ENCODE results near the gene MED12L.

The MED12L gene

GRCh38 chr3:151350656-151351055, 265.2 kb downstream of the MED12L start:
- Histone ChIP-seq H3K56ac (ENCODE audit: low read length) (no peak overlapping the region), H3K4me3 (ENCODE audit: low read length) (no peak overlapping the region), H4K8ac (ENCODE audit: low read depth, low read length) (no peak overlapping the region), H3K9ac (ENCODE audit: low read length) (no peak overlapping the region), H3K36me3 (ENCODE audit: control insufficient read depth, insufficient read depth, low read length) (no peaks in the 10 kb centered on the region), H3K4ac (ENCODE audit: low read depth, low read length) (no peak overlapping the region), H3K4me1 (ENCODE audit: control insufficient read depth, low read depth, low read length) (peaks cover 7% of the 10 kb centered on the region), H3K79me1 (ENCODE audit: low read length) (no peaks in the 10 kb centered on the region), H3K23ac (ENCODE audit: low read length) (no peak overlapping the region), H2AK5ac (ENCODE audit: low read length) (no peak overlapping the region), H4K5ac (ENCODE audit: low read length) (no peak overlapping the region), H3K27ac (ENCODE audit: low read depth, low read length) (no peak overlapping the region), H2BK120ac (ENCODE audit: low read depth, low read length) (no peak overlapping the region), H2BK5ac (ENCODE audit: low read length) (no peak overlapping the region), H3K18ac (ENCODE audit: low read length) (no peak overlapping the region), H3K4me2 (ENCODE audit: low read length) (no peak overlapping the region), H2BK15ac (replicated peaks; ENCODE audit: low read depth) (no peak overlapping the region), H3K79me2 (ENCODE audit: control insufficient read depth, insufficient read depth, low read length) (no peaks in the 10 kb centered on the region), H3K27me3 (ENCODE audit: insufficient read depth, low read length, poor library complexity) (no peaks in the 10 kb centered on the region)
- no CpG with 5 or more reads among the region's 1 CpG for WGBS (ENCODE audit: extremely low coverage, insufficient coverage, low lambda C conversion rate)
- DNase-seq = no peak

GRCh38 chr3:151351219-151351618, 265.8 kb downstream of the MED12L start:
- Histone ChIP-seq H3K79me1 (ENCODE audit: low read length) (no peaks in the 10 kb centered on the region), H3K4me1 (ENCODE audit: control insufficient read depth, low read depth, low read length) (peaks cover 7% of the 10 kb centered on the region), H3K4me3 (ENCODE audit: low read length) (no peak overlapping the region)

GRCh38 chr3:151351648-151352047, 266.2 kb downstream of the MED12L start:
- no CpG with 5 or more reads among the region's 4 CpGs for WGBS (ENCODE audit: extremely low coverage, insufficient coverage, low lambda C conversion rate)
- Histone ChIP-seq H2BK5ac (ENCODE audit: low read length) (no peak overlapping the region), H3K79me2 (ENCODE audit: control insufficient read depth, insufficient read depth, low read length) (no peaks in the 10 kb centered on the region), H3K23ac (ENCODE audit: low read length) (no peak overlapping the region), H3K4me3 (ENCODE audit: low read length) (no peak overlapping the region), H3K18ac (ENCODE audit: low read length) (no peak overlapping the region), H3K79me1 (ENCODE audit: low read length) (no peaks in the 10 kb centered on the region), H3K4me2 (ENCODE audit: low read length) (no peak overlapping the region), H3K4ac (ENCODE audit: low read depth, low read length) (no peak overlapping the region), H3K36me3 (ENCODE audit: control insufficient read depth, insufficient read depth, low read length) (no peaks in the 10 kb centered on the region), H2AK5ac (ENCODE audit: low read length) (no peak overlapping the region), H2BK120ac (ENCODE audit: low read depth, low read length) (no peak overlapping the region), H3K9ac (ENCODE audit: low read length) (no peak overlapping the region), H3K4me1 (ENCODE audit: control insufficient read depth, low read depth, low read length) (peaks cover 6% of the 10 kb centered on the region), H3K27ac (ENCODE audit: low read depth, low read length) (no peak overlapping the region), H3K27me3 (ENCODE audit: insufficient read depth, low read length, poor library complexity) (no peaks in the 10 kb centered on the region), H4K5ac (ENCODE audit: low read length) (no peak overlapping the region), H3K56ac (ENCODE audit: low read length) (no peak overlapping the region), H2BK15ac (replicated peaks; ENCODE audit: low read depth) (no peak overlapping the region), H4K8ac (ENCODE audit: low read depth, low read length) (no peak overlapping the region)
- no peak for DNase-seq

More at GRCh38 chr3:151351219-151351618, 265.8 kb downstream of the MED12L start:
- no peak overlapping the region for H3K4me2 ChIP-seq (ENCODE audit: low read length)
- no peak overlapping the region for H2AK5ac ChIP-seq (ENCODE audit: low read length)
- H2BK120ac ChIP-seq (ENCODE audit: low read depth, low read length) = no peak overlapping the region
- no peak overlapping the region for H4K8ac ChIP-seq (ENCODE audit: low read depth, low read length)
- no peaks in the 10 kb centered on the region for H3K36me3 ChIP-seq (ENCODE audit: control insufficient read depth, insufficient read depth, low read length)
- no peak overlapping the region for H3K9ac ChIP-seq (ENCODE audit: low read length)
- no peak overlapping the region for H3K4ac ChIP-seq (ENCODE audit: low read depth, low read length)
- no peaks in the 10 kb centered on the region for H3K27me3 ChIP-seq (ENCODE audit: insufficient read depth, low read length, poor library complexity)
- H3K23ac ChIP-seq (ENCODE audit: low read length) = no peak overlapping the region
- no CpG with 5 or more reads among the region's 1 CpG for WGBS (ENCODE audit: extremely low coverage, insufficient coverage, low lambda C conversion rate)
- no peak overlapping the region for H2BK15ac ChIP-seq (replicated peaks; ENCODE audit: low read depth)
- no peak overlapping the region for H2BK5ac ChIP-seq (ENCODE audit: low read length)
- no peaks in the 10 kb centered on the region for H3K79me2 ChIP-seq (ENCODE audit: control insufficient read depth, insufficient read depth, low read length)
- no peak overlapping the region for H3K27ac ChIP-seq (ENCODE audit: low read depth, low read length)
- no peak overlapping the region for H3K56ac ChIP-seq (ENCODE audit: low read length)
- no peak overlapping the region for H4K5ac ChIP-seq (ENCODE audit: low read length)
- DNase-seq = peak; percentile 38
- H3K18ac ChIP-seq (ENCODE audit: low read length) = no peak overlapping the region

- no peak overlapping the region for H3K18ac ChIP-seq (ENCODE audit: low read length)
- H2BK15ac ChIP-seq (replicated peaks; ENCODE audit: low read depth) = no peak overlapping the region
- no peaks in the 10 kb centered on the region for H3K27me3 ChIP-seq (ENCODE audit: insufficient read depth, low read length, poor library complexity)
- H3K23ac ChIP-seq (ENCODE audit: low read length) = no peak overlapping the region
- H3K79me1 ChIP-seq (ENCODE audit: low read length) = no peaks in the 10 kb centered on the region
- H3K4ac ChIP-seq (ENCODE audit: low read depth, low read length) = no peak overlapping the region
- H3K56ac ChIP-seq (ENCODE audit: low read length) = no peak overlapping the region
- H3K4me1 ChIP-seq (ENCODE audit: control insufficient read depth, low read depth, low read length) = no peaks in the 10 kb centered on the region
- H3K36me3 ChIP-seq (ENCODE audit: control insufficient read depth, insufficient read depth, low read length) = no peaks in the 10 kb centered on the region
- DNase-seq = no peak
- H4K8ac ChIP-seq (ENCODE audit: low read depth, low read length) = no peak overlapping the region
- no peak overlapping the region for H3K9ac ChIP-seq (ENCODE audit: low read length)
- no peak overlapping the region for H3K27ac ChIP-seq (ENCODE audit: low read depth, low read length)
- H3K79me2 ChIP-seq (ENCODE audit: control insufficient read depth, insufficient read depth, low read length) = no peaks in the 10 kb centered on the region
- WGBS (ENCODE audit: extremely low coverage, insufficient coverage, low lambda C conversion rate) = no CpG with 5 or more reads among the region's 2 CpGs
- H3K4me2 ChIP-seq (ENCODE audit: low read length) = no peak overlapping the region
- H4K5ac ChIP-seq (ENCODE audit: low read length) = no peak overlapping the region
- no peak overlapping the region for H3K4me3 ChIP-seq (ENCODE audit: low read length)
- H2AK5ac ChIP-seq (ENCODE audit: low read length) = no peak overlapping the region
- H2BK5ac ChIP-seq (ENCODE audit: low read length) = no peak overlapping the region
- no peak overlapping the region for H2BK120ac ChIP-seq (ENCODE audit: low read depth, low read length)
Measured at GRCh38 chr3:151356794-151357462, 271.5 kb downstream of the MED12L start.

GRCh38 chr3:151357463-151357850, 272.0 kb downstream of the MED12L start:
- Histone ChIP-seq H3K4me1 (ENCODE audit: control insufficient read depth, low read depth, low read length) (no peaks in the 10 kb centered on the region), H2BK5ac (ENCODE audit: low read length) (no peak overlapping the region), H2BK120ac (ENCODE audit: low read depth, low read length) (no peak overlapping the region), H3K56ac (ENCODE audit: low read length) (no peak overlapping the region), H3K79me1 (ENCODE audit: low read length) (no peaks in the 10 kb centered on the region), H3K79me2 (ENCODE audit: control insufficient read depth, insufficient read depth, low read length) (no peaks in the 10 kb centered on the region), H2AK5ac (ENCODE audit: low read length) (no peak overlapping the region), H3K27ac (ENCODE audit: low read depth, low read length) (no peak overlapping the region), H3K4ac (ENCODE audit: low read depth, low read length) (no peak overlapping the region), H3K36me3 (ENCODE audit: control insufficient read depth, insufficient read depth, low read length) (no peaks in the 10 kb centered on the region), H3K27me3 (ENCODE audit: insufficient read depth, low read length, poor library complexity) (no peaks in the 10 kb centered on the region), H2BK15ac (replicated peaks; ENCODE audit: low read depth) (no peak overlapping the region), H3K4me2 (ENCODE audit: low read length) (no peak overlapping the region), H3K4me3 (ENCODE audit: low read length) (no peak overlapping the region), H3K9ac (ENCODE audit: low read length) (no peak overlapping the region), H3K23ac (ENCODE audit: low read length) (no peak overlapping the region), H4K5ac (ENCODE audit: low read length) (no peak overlapping the region), H3K18ac (ENCODE audit: low read length) (no peak overlapping the region), H4K8ac (ENCODE audit: low read depth, low read length) (no peak overlapping the region)
- no CpG with 5 or more reads among the region's 2 CpGs for WGBS (ENCODE audit: extremely low coverage, insufficient coverage, low lambda C conversion rate)
- no peak for DNase-seq

GRCh38 chr3:151362751-151363174, 277.3 kb downstream of the MED12L start:
- H3K27me3 ChIP-seq (ENCODE audit: insufficient read depth, low read length, poor library complexity) = no peaks in the 10 kb centered on the region
- no peak overlapping the region for H3K4ac ChIP-seq (ENCODE audit: low read depth, low read length)
- no peak overlapping the region for H2BK15ac ChIP-seq (replicated peaks; ENCODE audit: low read depth)
- H3K4me1 ChIP-seq (ENCODE audit: control insufficient read depth, low read depth, low read length) = no peaks in the 10 kb centered on the region
- no CpG with 5 or more reads among the region's 3 CpGs for WGBS (ENCODE audit: extremely low coverage, insufficient coverage, low lambda C conversion rate)
- H3K9ac ChIP-seq (ENCODE audit: low read length) = no peak overlapping the region
- no peak overlapping the region for H4K5ac ChIP-seq (ENCODE audit: low read length)
- no peaks in the 10 kb centered on the region for H3K79me1 ChIP-seq (ENCODE audit: low read length)
- H2AK5ac ChIP-seq (ENCODE audit: low read length) = no peak overlapping the region
- no peak overlapping the region for H3K4me3 ChIP-seq (ENCODE audit: low read length)
- no peak overlapping the region for H4K8ac ChIP-seq (ENCODE audit: low read depth, low read length)
- H3K36me3 ChIP-seq (ENCODE audit: control insufficient read depth, insufficient read depth, low read length) = no peaks in the 10 kb centered on the region
- no peak overlapping the region for H2BK5ac ChIP-seq (ENCODE audit: low read length)
- no peak overlapping the region for H3K18ac ChIP-seq (ENCODE audit: low read length)
- DNase-seq = no peak
- H2BK120ac ChIP-seq (ENCODE audit: low read depth, low read length) = no peak overlapping the region
- H3K23ac ChIP-seq (ENCODE audit: low read length) = no peak overlapping the region
- no peaks in the 10 kb centered on the region for H3K79me2 ChIP-seq (ENCODE audit: control insufficient read depth, insufficient read depth, low read length)
- no peak overlapping the region for H3K27ac ChIP-seq (ENCODE audit: low read depth, low read length)
- H3K4me2 ChIP-seq (ENCODE audit: low read length) = no peak overlapping the region
- H3K56ac ChIP-seq (ENCODE audit: low read length) = no peak overlapping the region
